Measurements from ENCODE around the gene PRKCE.

Gene PRKCE

GRCh38 chr2:46042207-46042637, 390.7 kb downstream of the PRKCE start:
- Histone ChIP-seq H3K9me3 (ENCODE audit: insufficient read depth, low read length) (no peaks in the 10 kb centered on the region), H3K4me3 (ENCODE audit: insufficient read length, low read depth) (no peak overlapping the region), H3K36me3 (ENCODE audit: insufficient read depth, insufficient read length, low read length) (no peaks in the 10 kb centered on the region), H3K4me1 (ENCODE audit: insufficient read depth, insufficient read length) (no peaks in the 10 kb centered on the region), H3K27me3 (ENCODE audit: insufficient read depth, insufficient read length) (no peaks in the 10 kb centered on the region), H3K9ac (ENCODE audit: insufficient read length, low read depth) (no peak overlapping the region)
- TF ChIP-seq ZNF274 (IDR thresholded peaks at IDR 0.05; ENCODE audit: low read depth, low read length) (no peak), YY1 (IDR thresholded peaks at IDR 0.05; ENCODE audit: insufficient read depth, insufficient read length) (no peak), SUZ12 (IDR thresholded peaks at IDR 0.05; ENCODE audit: extremely low read depth, insufficient read depth, insufficient read length) (no peak)
- DNase-seq (ENCODE audit: low read depth, low spot score) = no peak

DNA sequence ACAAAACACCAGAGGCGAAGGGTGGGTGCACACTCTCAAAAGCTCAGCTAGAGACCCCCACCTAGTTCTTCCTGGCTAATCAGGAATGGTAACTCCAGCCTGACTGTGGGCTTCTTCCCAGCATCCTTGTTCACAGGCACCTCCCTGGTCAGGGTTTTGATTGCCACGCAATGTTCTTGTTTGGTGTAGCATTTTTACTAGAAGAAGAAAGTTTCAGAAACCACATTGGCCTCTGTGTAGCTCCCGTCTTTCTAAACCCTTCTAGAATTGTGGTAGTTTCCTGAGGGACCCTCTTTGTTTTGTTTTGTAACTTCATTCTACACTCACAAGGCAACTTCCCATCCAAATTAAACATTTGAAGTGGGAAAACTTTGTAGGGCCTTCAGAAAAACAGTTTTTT, 391.2 kb downstream of the PRKCE start:
- Histone ChIP-seq H3K9ac (ENCODE audit: insufficient read length, low read depth) (no peak overlapping the region), H3K27me3 (ENCODE audit: insufficient read depth, insufficient read length) (no peaks in the 10 kb centered on the region), H3K36me3 (ENCODE audit: insufficient read depth, insufficient read length, low read length) (no peaks in the 10 kb centered on the region), H3K4me1 (ENCODE audit: insufficient read depth, insufficient read length) (no peaks in the 10 kb centered on the region), H3K9me3 (ENCODE audit: insufficient read depth, low read length) (no peaks in the 10 kb centered on the region), H3K4me3 (ENCODE audit: insufficient read length, low read depth) (no peak overlapping the region)
- TF ChIP-seq ZNF274 (IDR thresholded peaks at IDR 0.05; ENCODE audit: low read depth, low read length) (no peak), YY1 (IDR thresholded peaks at IDR 0.05; ENCODE audit: insufficient read depth, insufficient read length) (no peak), SUZ12 (IDR thresholded peaks at IDR 0.05; ENCODE audit: extremely low read depth, insufficient read depth, insufficient read length) (no peak)
- no peak for DNase-seq (ENCODE audit: low read depth, low spot score)

- TF ChIP-seq YY1 (IDR thresholded peaks at IDR 0.05; ENCODE audit: insufficient read depth, insufficient read length) = no peak
- no peak for TF ChIP-seq SUZ12 (IDR thresholded peaks at IDR 0.05; ENCODE audit: extremely low read depth, insufficient read depth, insufficient read length)
- no peak for TF ChIP-seq ZNF274 (IDR thresholded peaks at IDR 0.05; ENCODE audit: low read depth, low read length)
- no peaks in the 10 kb centered on the region for H3K9me3 ChIP-seq (ENCODE audit: insufficient read depth, low read length)
- DNase-seq (ENCODE audit: low read depth, low spot score) = no peak
- no peaks in the 10 kb centered on the region for H3K4me1 ChIP-seq (ENCODE audit: insufficient read depth, insufficient read length)
- no peak overlapping the region for H3K9ac ChIP-seq (ENCODE audit: insufficient read length, low read depth)
- no peak overlapping the region for H3K4me3 ChIP-seq (ENCODE audit: insufficient read length, low read depth)
- H3K27me3 ChIP-seq (ENCODE audit: insufficient read depth, insufficient read length) = no peaks in the 10 kb centered on the region
- H3K36me3 ChIP-seq (ENCODE audit: insufficient read depth, insufficient read length, low read length) = no peaks in the 10 kb centered on the region
These were observed 394.4 kb downstream of the PRKCE start for GRCh38 chr2:46045888-46046287.

- TF ChIP-seq ZNF274 (IDR thresholded peaks at IDR 0.05; ENCODE audit: low read depth, low read length) (no peak), YY1 (IDR thresholded peaks at IDR 0.05; ENCODE audit: insufficient read depth, insufficient read length) (no peak), SUZ12 (IDR thresholded peaks at IDR 0.05; ENCODE audit: extremely low read depth, insufficient read depth, insufficient read length) (no peak)
- H3K4me1 ChIP-seq (ENCODE audit: insufficient read depth, insufficient read length) = no peaks in the 10 kb centered on the region
- DNase-seq (ENCODE audit: low read depth, low spot score) = no peak
- H3K9ac ChIP-seq (ENCODE audit: insufficient read length, low read depth) = no peak overlapping the region
- no peaks in the 10 kb centered on the region for H3K27me3 ChIP-seq (ENCODE audit: insufficient read depth, insufficient read length)
- H3K4me3 ChIP-seq (ENCODE audit: insufficient read length, low read depth) = no peak overlapping the region
- H3K9me3 ChIP-seq (ENCODE audit: insufficient read depth, low read length) = no peaks in the 10 kb centered on the region
- no peaks in the 10 kb centered on the region for H3K36me3 ChIP-seq (ENCODE audit: insufficient read depth, insufficient read length, low read length)
These were observed 395.8 kb downstream of the PRKCE start for GRCh38 chr2:46047290-46047689.

DNA sequence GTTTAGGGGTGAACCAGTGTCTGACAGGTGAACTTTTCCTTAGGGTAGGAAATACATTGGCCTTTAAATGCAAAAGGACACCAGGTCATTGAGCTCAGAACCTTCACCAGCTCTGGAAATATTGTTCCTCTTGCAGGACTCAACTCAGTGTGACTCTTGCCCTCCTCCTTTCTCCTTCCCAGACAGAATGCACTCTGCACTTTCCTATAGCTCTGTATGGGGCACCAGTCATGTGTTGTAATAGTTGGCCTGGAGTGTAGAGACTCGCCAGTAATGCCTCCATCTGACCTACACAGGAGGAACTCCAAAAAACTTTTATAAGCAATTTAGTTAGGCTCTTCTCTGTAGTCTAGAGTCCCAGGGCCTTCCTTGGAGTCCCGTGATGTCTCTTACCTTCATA, 397.2 kb downstream of the PRKCE start:
- Histone ChIP-seq H3K9ac (ENCODE audit: insufficient read length, low read depth) (no peak overlapping the region), H3K27me3 (ENCODE audit: insufficient read depth, insufficient read length) (no peaks in the 10 kb centered on the region), H3K36me3 (ENCODE audit: insufficient read depth, insufficient read length, low read length) (no peaks in the 10 kb centered on the region), H3K4me1 (ENCODE audit: insufficient read depth, insufficient read length) (no peaks in the 10 kb centered on the region), H3K9me3 (ENCODE audit: insufficient read depth, low read length) (no peaks in the 10 kb centered on the region), H3K4me3 (ENCODE audit: insufficient read length, low read depth) (no peak overlapping the region)
- DNase-seq (ENCODE audit: low read depth, low spot score) = no peak
- TF ChIP-seq ZNF274 (IDR thresholded peaks at IDR 0.05; ENCODE audit: low read depth, low read length) = no peak
- TF ChIP-seq YY1 (IDR thresholded peaks at IDR 0.05; ENCODE audit: insufficient read depth, insufficient read length) = no peak
- TF ChIP-seq SUZ12 (IDR thresholded peaks at IDR 0.05; ENCODE audit: extremely low read depth, insufficient read depth, insufficient read length) = no peak

DNA sequence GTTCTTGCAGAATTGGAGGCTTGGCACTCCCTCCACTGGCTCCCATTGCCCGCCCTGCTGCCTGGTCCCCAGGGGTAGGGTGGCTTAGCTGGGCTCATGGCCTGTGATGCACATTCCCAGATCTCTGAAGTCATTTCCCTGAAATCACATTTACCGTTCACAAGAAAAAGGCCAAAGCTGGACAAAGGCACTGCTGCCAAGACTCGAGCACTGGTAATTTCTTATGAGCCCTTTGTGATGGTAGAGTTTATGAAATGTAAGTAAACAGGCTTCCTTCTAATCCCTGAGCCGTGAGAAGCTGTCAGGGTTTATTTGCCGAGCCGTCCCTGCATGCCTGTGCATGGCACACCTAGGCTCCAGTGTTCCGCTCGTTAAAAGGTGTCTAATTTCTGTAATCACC, 398.6 kb downstream of the PRKCE start:
- TF ChIP-seq YY1 (IDR thresholded peaks at IDR 0.05; ENCODE audit: insufficient read depth, insufficient read length) = no peak
- TF ChIP-seq SUZ12 (IDR thresholded peaks at IDR 0.05; ENCODE audit: extremely low read depth, insufficient read depth, insufficient read length) = no peak
- TF ChIP-seq ZNF274 (IDR thresholded peaks at IDR 0.05; ENCODE audit: low read depth, low read length) = no peak

DNA sequence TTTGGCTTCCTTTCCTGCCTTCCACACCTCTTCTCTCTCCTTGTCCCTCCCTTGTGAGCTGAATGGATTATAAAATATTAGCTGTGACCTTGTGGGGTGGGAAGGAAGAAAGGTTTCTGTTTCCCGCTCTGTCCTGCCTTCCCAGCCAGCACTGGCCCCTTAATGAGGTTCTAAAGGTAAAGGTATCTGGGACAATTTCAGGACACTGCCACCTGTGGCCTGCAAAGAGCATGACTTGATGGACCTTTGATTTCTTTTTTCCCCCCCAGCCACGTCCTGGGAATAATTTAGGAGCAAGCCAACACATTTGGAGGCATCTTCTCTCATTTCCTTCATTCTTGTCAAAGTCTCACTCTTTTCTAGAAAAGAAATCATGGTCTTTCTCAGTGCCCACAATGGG, 399.0 kb downstream of the PRKCE start:
- no peaks in the 10 kb centered on the region for H3K4me1 ChIP-seq (ENCODE audit: insufficient read depth, insufficient read length)
- no peaks in the 10 kb centered on the region for H3K36me3 ChIP-seq (ENCODE audit: insufficient read depth, insufficient read length, low read length)
- no peaks in the 10 kb centered on the region for H3K27me3 ChIP-seq (ENCODE audit: insufficient read depth, insufficient read length)
- no peak for TF ChIP-seq YY1 (IDR thresholded peaks at IDR 0.05; ENCODE audit: insufficient read depth, insufficient read length)
- H3K9me3 ChIP-seq (ENCODE audit: insufficient read depth, low read length) = no peaks in the 10 kb centered on the region
- no peak overlapping the region for H3K4me3 ChIP-seq (ENCODE audit: insufficient read length, low read depth)
- no peak overlapping the region for H3K9ac ChIP-seq (ENCODE audit: insufficient read length, low read depth)
- no peak for DNase-seq (ENCODE audit: low read depth, low spot score)

More for the DNA sequence above, 398.6 kb downstream of the PRKCE start:
- Histone ChIP-seq H3K27me3 (ENCODE audit: insufficient read depth, insufficient read length) (no peaks in the 10 kb centered on the region), H3K4me1 (ENCODE audit: insufficient read depth, insufficient read length) (no peaks in the 10 kb centered on the region), H3K9ac (ENCODE audit: insufficient read length, low read depth) (no peak overlapping the region), H3K4me3 (ENCODE audit: insufficient read length, low read depth) (no peak overlapping the region), H3K36me3 (ENCODE audit: insufficient read depth, insufficient read length, low read length) (no peaks in the 10 kb centered on the region), H3K9me3 (ENCODE audit: insufficient read depth, low read length) (no peaks in the 10 kb centered on the region)
- DNase-seq (ENCODE audit: low read depth, low spot score) = no peak

- Histone ChIP-seq H3K9me3 (ENCODE audit: insufficient read depth, low read length) (no peaks in the 10 kb centered on the region), H3K4me1 (ENCODE audit: insufficient read depth, insufficient read length) (no peaks in the 10 kb centered on the region), H3K4me3 (ENCODE audit: insufficient read length, low read depth) (no peak overlapping the region), H3K27me3 (ENCODE audit: insufficient read depth, insufficient read length) (no peaks in the 10 kb centered on the region), H3K9ac (ENCODE audit: insufficient read length, low read depth) (no peak overlapping the region), H3K36me3 (ENCODE audit: insufficient read depth, insufficient read length, low read length) (no peaks in the 10 kb centered on the region)
- DNase-seq (ENCODE audit: low read depth, low spot score) = no peak
- no peak for TF ChIP-seq SUZ12 (IDR thresholded peaks at IDR 0.05; ENCODE audit: extremely low read depth, insufficient read depth, insufficient read length)
- no peak for TF ChIP-seq ZNF274 (IDR thresholded peaks at IDR 0.05; ENCODE audit: low read depth, low read length)
These were observed 399.6 kb downstream of the PRKCE start for GRCh38 chr2:46051085-46051484.

Data from NT2/D1 (cell line).